OCI-LY3 (cell line): ENCODE data around the gene HSPA12A.
A peak's percentile ranks its signal among the peaks of the same experiment; 100 is the strongest.

Experiments used
- H2AFZ ChIP-seq: fragments of 200-600, 300-600 bp; shearing (Covaris generic); 2 replicates; pipeline ENCODE4 v1.6.0; 2014; ENCODE audit warnings: antibody characterized with exemption, low read depth, low read length
- H3K27ac ChIP-seq: fragments of 200-600, 300-600 bp; sonication (generic); 2 replicates; pipeline ENCODE4 v1.5.1; 2014; ENCODE audit warnings: mild to moderate bottlenecking, low read length, moderate library complexity, mixed read lengths
- H3K27me3 ChIP-seq: fragments of 200-600, 300-600 bp; sonication (generic); 2 replicates; pipeline ENCODE4 v1.6.1; 2014; ENCODE audit warnings: low read depth, low read length, mixed read lengths
- H3K36me3 ChIP-seq: fragments of 200-600, 300-600 bp; sonication (generic); replicated peaks from 2 replicates; pipeline ENCODE3; 2014; ENCODE audit warnings: low read depth, low read length, mixed read lengths
- H3K4me1 ChIP-seq: fragments of 300-600, 200-600 bp; sonication (generic); 2 replicates; pipeline ENCODE4 v1.6.1; 2014; ENCODE audit warnings: low read length, mixed read lengths
- H3K4me2 ChIP-seq: fragments of 200-600, 300-600 bp; sonication (generic); 2 replicates; pipeline ENCODE4 v1.6.1; 2014; ENCODE audit warnings: low read length, mixed read lengths
- H3K4me3 ChIP-seq: fragments of 300-600, 200-600 bp; sonication (generic); 2 replicates; pipeline ENCODE4 v1.5.1; 2014; ENCODE audit warnings: antibody characterized with exemption, mild to moderate bottlenecking, low read length, moderate library complexity
- H3K79me2 ChIP-seq: fragments of 300-600, 200-600 bp; shearing (Covaris generic); 2 replicates; pipeline ENCODE4 v1.6.1; 2014; ENCODE audit warnings: mild to moderate bottlenecking, low read length, mixed read lengths
- H3K9ac ChIP-seq: fragments of 300-600, 200-600 bp; shearing (Covaris generic); 2 replicates; pipeline ENCODE4 v1.6.0; 2014; ENCODE audit warnings: mild to moderate bottlenecking, low read length, moderate library complexity
- H3K9me3 ChIP-seq: fragments of 200-600, 300-600 bp; shearing (Covaris generic); 2 replicates; pipeline ENCODE4 v1.6.1; 2014; ENCODE audit warnings: low read length, mixed read lengths; ENCODE audit not compliant: insufficient read depth
- H4K20me1 ChIP-seq: fragments of 200-600, 300-600 bp; sonication (generic); 2 replicates; pipeline ENCODE4 v1.6.1; 2016; ENCODE audit warnings: low read length, mixed read lengths; ENCODE audit not compliant: insufficient read depth
- CTCF ChIP-seq: fragments of 200-600, 300-600 bp; sonication (generic); IDR thresholded peaks from 2 replicates; pipeline ENCODE4 v1.5.1; 2014; ENCODE audit warnings: antibody characterized with exemption, low read length, low read depth
- EZH2phosphoT487 ChIP-seq: fragments of 200-600 bp; shearing (Covaris generic); IDR thresholded peaks from 2 replicates; pipeline ENCODE4 v1.6.1; 2018; ENCODE audit warnings: antibody characterized with exemption, mixed run types, low read depth

Gene HSPA12A

GRCh38 chr10:116765648-116766081 is 23.3 kb upstream of the HSPA12A start:
- no peak overlapping the region for H3K4me2 ChIP-seq
- no peaks in the 10 kb centered on the region for H3K36me3 ChIP-seq
- H3K9ac ChIP-seq: no peak overlapping the region
- H3K27ac ChIP-seq: no peak overlapping the region
- H3K4me1 ChIP-seq: no peaks in the 10 kb centered on the region
- H4K20me1 ChIP-seq: no peaks in the 10 kb centered on the region
- H3K79me2 ChIP-seq: no peaks in the 10 kb centered on the region
- no peaks in the 10 kb centered on the region for H3K9me3 ChIP-seq
- H3K4me3 ChIP-seq: no peak overlapping the region
- H3K27me3 ChIP-seq: no peaks in the 10 kb centered on the region
- H2AFZ ChIP-seq: no peak overlapping the region
- TF ChIP-seq EZH2phosphoT487 (no peak), CTCF (peak; percentile 32)

GRCh38 chr10:116764979-116765378 is 22.6 kb upstream of the HSPA12A start:
- TF ChIP-seq EZH2phosphoT487 (no peak), CTCF (no peak)
- Histone ChIP-seq H3K36me3 (no peaks in the 10 kb centered on the region), H3K79me2 (no peaks in the 10 kb centered on the region), H3K4me1 (no peaks in the 10 kb centered on the region), H3K9ac (no peak overlapping the region), H3K27me3 (no peaks in the 10 kb centered on the region), H3K4me2 (no peak overlapping the region), H2AFZ (no peak overlapping the region), H4K20me1 (no peaks in the 10 kb centered on the region), H3K9me3 (no peaks in the 10 kb centered on the region), H3K27ac (no peak overlapping the region), H3K4me3 (no peak overlapping the region)

GRCh38 chr10:116763440-116763839 is 21.1 kb upstream of the HSPA12A start:
- H2AFZ ChIP-seq: no peak overlapping the region
- no peak overlapping the region for H3K27ac ChIP-seq
- no peaks in the 10 kb centered on the region for H3K4me1 ChIP-seq
- no peaks in the 10 kb centered on the region for H3K36me3 ChIP-seq
- H3K9ac ChIP-seq: no peak overlapping the region
- H3K79me2 ChIP-seq: no peaks in the 10 kb centered on the region
- no peaks in the 10 kb centered on the region for H3K9me3 ChIP-seq
- no peak overlapping the region for H3K4me2 ChIP-seq
- TF ChIP-seq EZH2phosphoT487: no peak
- no peaks in the 10 kb centered on the region for H4K20me1 ChIP-seq
- no peak overlapping the region for H3K4me3 ChIP-seq
- no peaks in the 10 kb centered on the region for H3K27me3 ChIP-seq

- Histone ChIP-seq H4K20me1 (no peaks in the 10 kb centered on the region), H3K27me3 (no peaks in the 10 kb centered on the region), H3K79me2 (no peaks in the 10 kb centered on the region), H3K4me1 (no peaks in the 10 kb centered on the region), H3K9ac (no peak overlapping the region), H3K9me3 (no peaks in the 10 kb centered on the region), H2AFZ (no peak overlapping the region), H3K36me3 (no peaks in the 10 kb centered on the region), H3K4me2 (no peak overlapping the region), H3K27ac (no peak overlapping the region), H3K4me3 (no peak overlapping the region)
- no peak for TF ChIP-seq EZH2phosphoT487
- no peak for TF ChIP-seq CTCF
These were observed 19.5 kb upstream of the HSPA12A start for GRCh38 chr10:116761883-116762282.

GRCh38 chr10:116760919-116761318 is 18.6 kb upstream of the HSPA12A start:
- Histone ChIP-seq H3K79me2 (no peaks in the 10 kb centered on the region), H3K4me3 (no peak overlapping the region), H3K27me3 (no peaks in the 10 kb centered on the region), H3K9me3 (no peaks in the 10 kb centered on the region), H4K20me1 (no peaks in the 10 kb centered on the region), H2AFZ (no peak overlapping the region), H3K4me2 (no peak overlapping the region), H3K4me1 (no peaks in the 10 kb centered on the region), H3K36me3 (no peaks in the 10 kb centered on the region), H3K27ac (no peak overlapping the region), H3K9ac (no peak overlapping the region)
- TF ChIP-seq EZH2phosphoT487 (no peak), CTCF (no peak)
